Measurements from ENCODE around the gene ROR1. TPM values are rescaled to one million over a fixed set of nuclear protein-coding genes. Genes with fewer than 3 reads are reported as not detected.

ROR1 gene
- polyA plus RNA-seq, 1 of the 3 experiments (the other 2 are of a cell fraction) = 4.0 TPM

GRCh38 chr1:63724375-63724899 is 49.4 kb upstream of the ROR1 start:
- TF ChIP-seq NFIC (IDR thresholded peaks at IDR 0.05; ENCODE audit: borderline replicate concordance) (no peak), RAD21 (IDR thresholded peaks at IDR 0.05; ENCODE audit: low read length) (no peak), MEF2A (IDR thresholded peaks at IDR 0.05; ENCODE audit: borderline replicate concordance, low read depth) (no peak), GABPA (IDR thresholded peaks at IDR 0.05; ENCODE audit: low read depth) (no peak), USF1 (IDR thresholded peaks at IDR 0.05; ENCODE audit: borderline replicate concordance, low read depth) (no peak), FOXJ3 (CRISPR knock-in tag; IDR thresholded peaks at IDR 0.05) (no peak), ELF1 (IDR thresholded peaks at IDR 0.05) (no peak), TEAD4 (IDR thresholded peaks at IDR 0.05; ENCODE audit: borderline replicate concordance, insufficient read depth) (no peak), EZH2phosphoT487 (IDR thresholded peaks at IDR 0.05; ENCODE audit: borderline replicate concordance, low read depth) (no peak), USF2 (IDR thresholded peaks at IDR 0.05; ENCODE audit: borderline replicate concordance, low read depth, low read length) (no peak), FOSL2 (IDR thresholded peaks at IDR 0.05; ENCODE audit: borderline replicate concordance, low read depth) (no peak), MXI1 (IDR thresholded peaks at IDR 0.05; ENCODE audit: low read depth, low read length) (no peak), RFX5 (IDR thresholded peaks at IDR 0.05; ENCODE audit: low read length) (no peak), EP300 (IDR thresholded peaks at IDR 0.05; ENCODE audit: borderline replicate concordance in 1 of 2, low read depth in 1 of 2, low read length in 1 of 2) (no peak), SMC3 (IDR thresholded peaks at IDR 0.05; ENCODE audit: low read depth, low read length) (no peak), IRF3 (IDR thresholded peaks at IDR 0.05; ENCODE audit: low read depth, low read length) (no peak), RXRA (IDR thresholded peaks at IDR 0.05; ENCODE audit: borderline replicate concordance, low read depth) (no peak), CHD2 (IDR thresholded peaks at IDR 0.05; ENCODE audit: low read length, partially characterized antibody) (no peak)
- TF ChIP-seq, protein P1, sequence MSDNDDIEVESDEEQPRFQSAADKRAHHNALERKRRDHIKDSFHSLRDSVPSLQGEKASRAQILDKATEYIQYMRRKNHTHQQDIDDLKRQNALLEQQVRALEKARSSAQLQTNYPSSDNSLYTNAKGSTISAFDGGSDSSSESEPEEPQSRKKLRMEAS (IDR thresholded peaks at IDR 0.05; ENCODE audit: low read depth) = no peak
- H3K79me2 ChIP-seq (ENCODE audit: insufficient read depth) = no peaks in the 10 kb centered on the region
- H3K9me3 ChIP-seq = no peaks in the 10 kb centered on the region
- H3K4me2 ChIP-seq = no peak overlapping the region
- H3K9ac ChIP-seq = no peak overlapping the region
- WGBS (ENCODE audit: low lambda C conversion rate) = 97% methylated on average over 3 of the region's 3 CpGs
- no peak for DNase-seq
- H4K20me1 ChIP-seq (ENCODE audit: insufficient read depth) = no peaks in the 10 kb centered on the region
- no peak overlapping the region for H3K27ac ChIP-seq (ENCODE audit: low read depth in 2 of 2, low read length in 1 of 2)
- no peaks in the 10 kb centered on the region for H3K27me3 ChIP-seq (ENCODE audit: insufficient read depth)
- ChIA-PET CTCF (interaction anchor here (0.6 kb wide), 1 partner anchor 336 kb away, joined by 3 read pairs; no protein-coding TSS in a partner anchor), POLR2A (no interaction called here)
- no peaks in the 10 kb centered on the region for H3K9me2 ChIP-seq
- no peak overlapping the region for H3K4me3 ChIP-seq (ENCODE audit: low read depth in 2 of 2, low read length in 1 of 2)
- peaks cover 0 to 4% of the 10 kb centered on the region in 2 experiments; a peak in 1 of 4 replicates for H3K4me1 ChIP-seq (ENCODE audit: control insufficient read depth in 1 of 2, insufficient read depth in 2 of 2, low read depth in 1 of 2, low read length in 1 of 2)
- no peak overlapping the region for H2AFZ ChIP-seq (ENCODE audit: low read depth)
- H3K36me3 ChIP-seq (replicated peaks in 1 of 2; ENCODE audit: control insufficient read depth in 1 of 2, insufficient read depth in 2 of 2, low read length in 1 of 2) = no peaks in the 10 kb centered on the region
- no peaks in the 10 kb centered on the region for H3F3A ChIP-seq (replicated peaks; ENCODE audit: insufficient read depth)
